GM23338 (cell line): ENCODE data around the gene MED17. TPM values are rescaled to one million over a fixed set of nuclear protein-coding genes. Genes with fewer than 3 reads are reported as not detected.

Source experiments
- ATAC-seq: fragments of 200-7000 bp; cut with Tn5 transposase; 3 replicates; pipeline ENCODE4 v1.9.1; 2020
- DNase-seq: peaks from one replicate; pipeline ENCODE4 v3.0.0-alpha.2; 2015; ENCODE audit warnings: low spot score
- H2AFZ ChIP-seq: fragments of 200-600 bp; sonication (generic); 2 replicates; pipeline ENCODE4 v1.8.0; 2016; ENCODE audit warnings: antibody characterized with exemption, mild to moderate bottlenecking, moderate library complexity
- H3F3A ChIP-seq: fragments of 200-600 bp; sonication (generic); replicated peaks from 2 replicates; pipeline ENCODE4 v1.8.0; 2017; ENCODE audit warnings: antibody characterized with exemption, mixed run types, low read depth
- H3K27ac ChIP-seq: fragments of 200-600 bp; sonication (generic); 2 replicates; pipeline ENCODE4 v1.6.1; 2016; ENCODE audit warnings: low read depth
- H3K27me3 ChIP-seq: fragments of 200-600 bp; sonication (generic); 2 replicates; pipeline ENCODE4 v1.8.0; 2016; ENCODE audit warnings: mild to moderate bottlenecking, mixed run types, moderate library complexity; ENCODE audit not compliant: insufficient read depth
- H3K36me3 ChIP-seq: fragments of 200-600 bp; sonication (generic); 2 replicates; pipeline ENCODE4 v1.8.0; 2016; ENCODE audit warnings: mild to moderate bottlenecking; ENCODE audit not compliant: insufficient read depth
- H3K4me1 ChIP-seq: fragments of 200-600 bp; sonication (generic); 2 replicates; pipeline ENCODE4 v1.8.0; 2016; ENCODE audit warnings: mild to moderate bottlenecking, moderate library complexity; ENCODE audit not compliant: insufficient read depth
- H3K4me2 ChIP-seq: fragments of 200-600 bp; sonication (generic); 2 replicates; pipeline ENCODE4 v1.7.1; 2017; ENCODE audit warnings: mixed run types
- H3K4me3 ChIP-seq: fragments of 200-600 bp; sonication (generic); 2 replicates; pipeline ENCODE4 v1.6.1; 2016; ENCODE audit warnings: mixed run types
- H3K79me2 ChIP-seq: fragments of 200-600 bp; sonication (generic); replicated peaks from 2 replicates; pipeline ENCODE4 v1.8.0; 2017; ENCODE audit warnings: mild to moderate bottlenecking; ENCODE audit not compliant: insufficient read depth
- H3K9me2 ChIP-seq: fragments of 200-600 bp; sonication (generic); 2 replicates; pipeline ENCODE4 v1.8.0; 2017; ENCODE audit not compliant: insufficient read depth
- H4K20me1 ChIP-seq: fragments of 200-600 bp; sonication (generic); replicated peaks from 2 replicates; pipeline ENCODE4 v1.8.0; 2017; ENCODE audit warnings: mild to moderate bottlenecking; ENCODE audit not compliant: insufficient read depth
- H3K27ac Mint-ChIP-seq: 2 replicates; pipeline ENCODE4 v1.8.0; 2020; ENCODE audit warnings: inconsistent platforms, mild to moderate bottlenecking, moderate library complexity, mixed read lengths
- H3K27me3 Mint-ChIP-seq: 3 replicates; pipeline ENCODE4 v1.8.0; 2022; ENCODE audit warnings: low read depth, mild to moderate bottlenecking, moderate library complexity, mixed read lengths, inconsistent platforms; ENCODE audit not compliant: insufficient read depth, poor library complexity
- H3K36me3 Mint-ChIP-seq: 3 replicates; pipeline ENCODE4 v1.8.0; 2021; ENCODE audit warnings: low read depth, mild to moderate bottlenecking, inconsistent platforms, moderate library complexity, mixed read lengths
- H3K4me1 Mint-ChIP-seq: 3 replicates; pipeline ENCODE4 v1.8.0; 2020; ENCODE audit warnings: mild to moderate bottlenecking, inconsistent platforms, mixed read lengths
- H3K4me3 Mint-ChIP-seq: 3 replicates; pipeline ENCODE4 v1.8.0; 2021; ENCODE audit warnings: moderate library complexity, mild to moderate bottlenecking, inconsistent platforms, mixed read lengths
- H3K9me3 Mint-ChIP-seq: 3 replicates; pipeline ENCODE4 v1.8.0; 2020; ENCODE audit warnings: moderate library complexity, mild to moderate bottlenecking, inconsistent platforms, mixed read lengths
- CREB1 ChIP-seq: fragments of 250-450 bp; sonication (Bioruptor Pico); IDR thresholded peaks from 2 replicates; pipeline ENCODE4 v1.5.0; 2020; ENCODE audit warnings: low read depth, mild to moderate bottlenecking, moderate library complexity
- CTCF ChIP-seq, 2 experiments: fragments of 200-600 bp in 1 of 2; sonication (generic) in 1 of 2; conservative IDR thresholded peaks; 2 replicates each; pipeline versions ENCODE4 v1.5.1 to v1.6.1; 2016 to 2017; ENCODE audit warnings: antibody characterized with exemption in 2 of 2, low read depth in 2 of 2, mild to moderate bottlenecking in 2 of 2, moderate library complexity in 1 of 2
- EZH2 ChIP-seq: fragments of 200-600 bp; sonication (generic); IDR thresholded peaks from one replicate; pipeline ENCODE4 v1.8.0; 2017; ENCODE audit warnings: antibody characterized with exemption, mild to moderate bottlenecking, low read depth; ENCODE audit not compliant: unreplicated experiment
- JUNB ChIP-seq: IDR thresholded peaks from one replicate; pipeline ENCODE4 v1.6.1; 2016; ENCODE audit warnings: antibody characterized with exemption; ENCODE audit not compliant: unreplicated experiment
- NANOG ChIP-seq: IDR thresholded peaks from 2 replicates; pipeline ENCODE4 v1.6.1; 2016; ENCODE audit warnings: antibody characterized with exemption, borderline replicate concordance
- POLR2AphosphoS5 ChIP-seq: IDR thresholded peaks from 2 replicates; pipeline ENCODE4 v1.6.1; 2016; ENCODE audit warnings: antibody characterized with exemption, low read depth
- STAT1 ChIP-seq: IDR thresholded peaks from one replicate; pipeline ENCODE4 v1.6.1; 2016; ENCODE audit warnings: antibody characterized with exemption; ENCODE audit not compliant: unreplicated experiment
- ZNF114 ChIP-seq: fragments of 250-450 bp; sonication (Bioruptor Pico); IDR thresholded peaks from 2 replicates; pipeline ENCODE4 v1.5.0; 2020; ENCODE audit warnings: mild to moderate bottlenecking, moderate library complexity
- ZNF331 ChIP-seq: fragments of 250-450 bp; sonication (Bioruptor Pico); IDR thresholded peaks from 2 replicates; pipeline ENCODE4 v1.5.0; 2020; ENCODE audit warnings: low read depth, mild to moderate bottlenecking, moderate library complexity
- ZNF462 ChIP-seq: fragments of 250-450 bp; sonication (Bioruptor Pico); IDR thresholded peaks from 2 replicates; pipeline ENCODE4 v1.5.0; 2020; ENCODE audit warnings: mild to moderate bottlenecking, moderate library complexity
- polyA plus RNA-seq: library from polyadenylated mRNA; unstranded; fragments of >200 nt; fragmentation: Nextera tagmentation; extraction: Ambion mirVana; gene quantifications from 2 replicates; pipeline ENCODE4 v1.2.1, GENCODE V29; 2016
- total RNA-seq: library from RNA; depleted of rRNA; stranded (reverse); fragments of >200 nt; shearing (Covaris generic); gene quantifications from 2 replicates; pipeline ENCODE4 v1.2.3, GENCODE V29; 2014
- TF ChIP-seq, protein P1 (sequence below): IDR thresholded peaks from 2 replicates; pipeline ENCODE4 v1.6.1; 2016; ENCODE audit warnings: antibody characterized with exemption

The MED17 gene
- total and polyA plus RNA-seq, 2 experiments from 2014 or later: 19.1 to 31.2 TPM

DNA sequence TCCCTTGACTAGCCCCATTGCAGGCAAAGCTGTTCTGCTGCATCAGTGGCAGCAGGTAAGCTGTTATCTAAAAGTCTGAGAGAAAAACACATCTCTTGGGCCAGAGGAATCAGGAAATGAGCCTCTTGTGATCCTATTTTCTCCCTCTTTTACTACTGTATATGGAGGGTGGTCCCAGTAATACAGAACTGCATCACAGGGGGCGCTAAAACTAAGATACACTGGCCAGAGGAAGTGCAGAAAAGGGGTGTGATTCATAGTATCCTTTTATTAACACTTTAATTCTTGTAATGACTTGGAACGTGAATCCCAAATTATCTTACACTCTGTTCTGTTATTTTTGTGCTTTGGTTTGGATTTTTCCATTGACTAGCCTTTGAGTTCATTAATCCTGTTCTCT, 8.8 kb upstream of the MED17 start:
- H3K27me3 Mint-ChIP-seq: peaks cover 5% of the 10 kb centered on the region

GRCh38 chr11:93783362-93783761, 720 bp upstream of the MED17 start:
- peaks cover 20% of the 10 kb centered on the region for H3K4me1 Mint-ChIP-seq
- Histone ChIP-seq H4K20me1 (peaks cover 34% of the 10 kb centered on the region), H3K4me3 (peak overlapping the region; percentile 93), H2AFZ (no peak overlapping the region), H3K4me1 (peaks cover 16% of the 10 kb centered on the region), H3K36me3 (peaks cover 10% of the 10 kb centered on the region; the same call in 1 of the 2 replicates), H3F3A (no peaks in the 10 kb centered on the region), H3K79me2 (peaks cover 47% of the 10 kb centered on the region), H3K4me2 (peak overlapping the region; percentile 97), H3K27ac (peak overlapping the region; percentile 43; the same call in 1 of the 2 replicates), H3K9me2 (no peaks in the 10 kb centered on the region), H3K27me3 (no peaks in the 10 kb centered on the region)
- no peak overlapping the region for H3K27ac Mint-ChIP-seq
- H3K9me3 Mint-ChIP-seq: peaks cover 5% of the 10 kb centered on the region; the same call in 2 of the 3 replicates
- H3K27me3 Mint-ChIP-seq: peaks cover 4% of the 10 kb centered on the region
- peaks cover 38% of the 10 kb centered on the region for H3K36me3 Mint-ChIP-seq
- H3K4me3 Mint-ChIP-seq: peak overlapping the region; percentile 92
- ATAC-seq: no peak
- DNase-seq: no peak
- TF ChIP-seq JUNB (no peak), CREB1 (CRISPR knock-in tag) (no peak), NANOG (no peak), STAT1 (no peak), ZNF331 (CRISPR knock-in tag) (no peak), EZH2 (no peak), ZNF114 (CRISPR knock-in tag) (no peak), POLR2AphosphoS5 (no peak), ZNF462 (CRISPR knock-in tag) (no peak)
- TF ChIP-seq, protein P1, sequence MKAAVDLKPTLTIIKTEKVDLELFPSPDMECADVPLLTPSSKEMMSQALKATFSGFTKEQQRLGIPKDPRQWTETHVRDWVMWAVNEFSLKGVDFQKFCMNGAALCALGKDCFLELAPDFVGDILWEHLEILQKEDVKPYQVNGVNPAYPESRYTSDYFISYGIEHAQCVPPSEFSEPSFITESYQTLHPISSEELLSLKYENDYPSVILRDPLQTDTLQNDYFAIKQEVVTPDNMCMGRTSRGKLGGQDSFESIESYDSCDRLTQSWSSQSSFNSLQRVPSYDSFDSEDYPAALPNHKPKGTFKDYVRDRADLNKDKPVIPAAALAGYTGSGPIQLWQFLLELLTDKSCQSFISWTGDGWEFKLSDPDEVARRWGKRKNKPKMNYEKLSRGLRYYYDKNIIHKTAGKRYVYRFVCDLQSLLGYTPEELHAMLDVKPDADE: no peak

More for the DNA sequence above, 8.8 kb upstream of the MED17 start:
- Histone ChIP-seq H3K27me3 (no peaks in the 10 kb centered on the region), H3K27ac (no peak overlapping the region), H2AFZ (no peak overlapping the region), H3K4me2 (no peak overlapping the region), H3K9me2 (0 out of 2 replicates have a peak, but pooled peaks cover 6% of the 10 kb centered on the region), H3K79me2 (no peaks in the 10 kb centered on the region), H3K36me3 (no peaks in the 10 kb centered on the region), H4K20me1 (no peaks in the 10 kb centered on the region), H3K4me3 (no peak overlapping the region), H3K4me1 (no peaks in the 10 kb centered on the region; the same call in 1 of the 2 replicates), H3F3A (no peaks in the 10 kb centered on the region)
- no peak for TF ChIP-seq STAT1
- peak; percentile 71 to 79 for TF ChIP-seq CTCF (conservative IDR thresholded peaks at IDR 0.05; ENCODE audit: low read depth in 2 of 2)
- H3K4me1 Mint-ChIP-seq: no peaks in the 10 kb centered on the region
- ATAC-seq (peak; percentile 86), DNase-seq (peak; percentile 83)
- H3K27ac Mint-ChIP-seq: no peak overlapping the region
- peaks cover 29% of the 10 kb centered on the region for H3K9me3 Mint-ChIP-seq
- no peak overlapping the region for H3K4me3 Mint-ChIP-seq
- H3K36me3 Mint-ChIP-seq: peaks cover 27% of the 10 kb centered on the region
